ENCODE measurements around the gene SERPING1.
"Not testable (repeated sequence)": the region's sequence is repeated elsewhere in the genome, so short reads cannot be mapped to it uniquely, and the experiment has no call there.

SERPING1 gene

GRCh38 chr11:57638811-57639320, 41.4 kb downstream of the SERPING1 start:
- DNase-seq: no peak

GRCh38 chr11:57639321-57640067, 42.0 kb downstream of the SERPING1 start:
- DNase-seq: no peak

GRCh38 chr11:57640068-57640800, 42.7 kb downstream of the SERPING1 start:
- no peak for DNase-seq

GRCh38 chr11:57641011-57641807, 43.7 kb downstream of the SERPING1 start:
- no peak for DNase-seq

GRCh38 chr11:57643802-57644201, 46.3 kb downstream of the SERPING1 start:
- DNase-seq: no peak

- peak; percentile 61 to 83 (median 70) for DNase-seq
Measured at GRCh38 chr11:57644748-57645688, 47.5 kb downstream of the SERPING1 start.

GRCh38 chr11:57645689-57646085, 48.2 kb downstream of the SERPING1 start:
- DNase-seq: no peak

GRCh38 chr11:57646194-57646798, 48.8 kb downstream of the SERPING1 start:
- no peak for DNase-seq

- DNase-seq: no peak
Measured at GRCh38 chr11:57646799-57647303, 49.4 kb downstream of the SERPING1 start.

GRCh38 chr11:57647372-57647771, 49.9 kb downstream of the SERPING1 start:
- DNase-seq: no peak

- no peak for DNase-seq
Measured at GRCh38 chr11:57647960-57648800, 50.7 kb downstream of the SERPING1 start.

GRCh38 chr11:57648801-57649735, 51.6 kb downstream of the SERPING1 start:
- no peak for DNase-seq

GRCh38 chr11:57649826-57650738, 52.6 kb downstream of the SERPING1 start, which contains the start of gene YPEL4:
YPEL4 (minus strand) TSS chr11:57649912; CDS start chr11:57647107, 2,805 bp downstream.
- DNase-seq: peak; percentile 39 to 74 (median 70)

- no peak for DNase-seq
Measured at GRCh38 chr11:57650739-57651090, 53.2 kb downstream of the SERPING1 start.

- DNase-seq: no peak
Measured at GRCh38 chr11:57651408-57651807, 53.9 kb downstream of the SERPING1 start.

- DNase-seq: not testable (repeated sequence)
Measured at GRCh38 chr11:57652230-57652629, 54.7 kb downstream of the SERPING1 start.

- DNase-seq: no peak
Measured at GRCh38 chr11:57652662-57653061, 55.2 kb downstream of the SERPING1 start.

GRCh38 chr11:57653163-57653562, 55.7 kb downstream of the SERPING1 start:
- DNase-seq: no peak

Data from activated CD4-positive, CD25-positive, alpha-beta regulatory T cell (primary cell).